ENCODE results near the gene FGF11.

FGF11 gene

DNA sequence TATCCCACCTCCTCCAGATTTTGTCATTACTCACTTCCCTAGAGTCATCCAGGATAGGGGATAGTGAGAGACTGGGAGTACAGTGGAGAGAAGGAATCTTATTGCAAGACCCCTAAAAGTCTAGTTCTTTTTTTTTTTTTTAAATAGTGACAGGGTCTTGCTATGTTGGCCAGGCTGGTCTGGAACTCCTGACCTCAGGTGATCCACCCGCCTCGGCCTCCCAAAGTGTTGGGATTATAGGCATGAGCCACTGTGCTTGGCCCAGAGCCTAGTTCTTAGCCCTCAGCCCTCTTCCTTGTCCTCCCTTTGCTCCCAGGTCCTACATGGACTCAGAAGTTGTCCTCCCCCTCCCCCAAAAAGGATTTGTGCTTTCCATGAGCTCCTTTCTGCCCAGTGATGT, 2.8 kb downstream of the FGF11 start:
- POLR2A ChIA-PET: interaction anchor here (1.0 to 7.5 kb wide), 5 partner anchors 13 to 91 kb away, joined by 3 to 55 read pairs (median 18); partner anchors contain the start of genes POLR2A, SLC35G6, TMEM256 and ZBTB4
- CTCF ChIA-PET: no interaction called here

GRCh38 chr17:7443499-7444485, 4.5 kb downstream of the FGF11 start:
- CTCF ChIA-PET: interaction anchor here (1.0 to 1.5 kb wide), 2 partner anchors 8 to 116 kb away, joined by 4 to 6 read pairs; partner anchors contain the start of gene TMEM102
- DNase-seq (ENCODE audit: extremely low spot score): no peak
- TF ChIP-seq PKNOX1 (IDR thresholded peaks at IDR 0.05) (no peak), ARNT (IDR thresholded peaks at IDR 0.05) (no peak), BHLHE40 (IDR thresholded peaks at IDR 0.05; ENCODE audit: borderline replicate concordance) (no peak), HDGF (IDR thresholded peaks at IDR 0.05; ENCODE audit: borderline replicate concordance) (no peak), LEF1 (IDR thresholded peaks at IDR 0.05; ENCODE audit: borderline replicate concordance) (no peak), SUZ12 (IDR thresholded peaks at IDR 0.05) (no peak), FOXA1 (IDR thresholded peaks at IDR 0.05) (no peak), ZNF384 (IDR thresholded peaks at IDR 0.05) (no peak), TARDBP (IDR thresholded peaks at IDR 0.05) (no peak), FOXM1 (IDR thresholded peaks at IDR 0.05; ENCODE audit: borderline replicate concordance) (no peak), SP1 (IDR thresholded peaks at IDR 0.05) (no peak)
- POLR2A ChIA-PET: interaction anchor here (0.6 to 4.1 kb wide), 9 partner anchors 8 to 114 kb away, joined by 3 to 18 read pairs (median 4); partner anchors contain the start of genes POLR2A, SPEM2, TMEM102 and TMEM256

More for the DNA sequence above, 2.8 kb downstream of the FGF11 start:
- TF ChIP-seq FOXK2 (IDR thresholded peaks at IDR 0.05) (no peak), CTBP1 (IDR thresholded peaks at IDR 0.05; ENCODE audit: borderline replicate concordance) (no peak), NFRKB (IDR thresholded peaks at IDR 0.05) (no peak), SUZ12 (IDR thresholded peaks at IDR 0.05) (no peak), ARNT (IDR thresholded peaks at IDR 0.05) (no peak), L3MBTL2 (conservative IDR thresholded peaks at IDR 0.05) (no peak), ZNF384 (IDR thresholded peaks at IDR 0.05) (no peak), HDGF (IDR thresholded peaks at IDR 0.05; ENCODE audit: borderline replicate concordance) (no peak), LEF1 (IDR thresholded peaks at IDR 0.05; ENCODE audit: borderline replicate concordance) (no peak), ELF4 (IDR thresholded peaks at IDR 0.05) (no peak), FOXA1 (IDR thresholded peaks at IDR 0.05) (no peak), SP1 (IDR thresholded peaks at IDR 0.05) (no peak), PKNOX1 (IDR thresholded peaks at IDR 0.05) (no peak), BHLHE40 (IDR thresholded peaks at IDR 0.05; ENCODE audit: borderline replicate concordance) (no peak), FOXM1 (IDR thresholded peaks at IDR 0.05; ENCODE audit: borderline replicate concordance) (no peak), TARDBP (IDR thresholded peaks at IDR 0.05) (no peak)
- no peak for DNase-seq (ENCODE audit: extremely low spot score)

GRCh38 chr17:7444682-7445618, 5.6 kb downstream of the FGF11 start, which contains the start of gene CHRNB1:
TSS of gene CHRNB1 (plus strand) at chr17:7445061. CDS start at chr17:7445128, 67 bp downstream.
- DNase-seq (ENCODE audit: extremely low spot score): peak; percentile 40

GRCh38 chr17:7445619-7445968, 6.3 kb downstream of the FGF11 start:
- ChIA-PET CTCF (interaction anchor here (0.6 to 1.1 kb wide), 2 partner anchors 9 to 90 kb away, joined by 3 read pairs; partner anchors contain the start of gene TMEM95), POLR2A (interaction anchor here (1.1 to 4.1 kb wide), 9 partner anchors 8 to 115 kb away, joined by 3 to 18 read pairs (median 6); partner anchors contain the start of genes POLR2A, TMEM102 and TMEM256)
- peak; percentile 32 for DNase-seq (ENCODE audit: extremely low spot score)
- TF ChIP-seq L3MBTL2 (conservative IDR thresholded peaks at IDR 0.05) (no peak), NFRKB (IDR thresholded peaks at IDR 0.05) (no peak), ELF4 (IDR thresholded peaks at IDR 0.05) (no peak), HDGF (IDR thresholded peaks at IDR 0.05; ENCODE audit: borderline replicate concordance) (no peak), TARDBP (IDR thresholded peaks at IDR 0.05) (no peak), BHLHE40 (IDR thresholded peaks at IDR 0.05; ENCODE audit: borderline replicate concordance) (no peak), SP1 (IDR thresholded peaks at IDR 0.05) (no peak), PKNOX1 (IDR thresholded peaks at IDR 0.05) (no peak), FOXK2 (IDR thresholded peaks at IDR 0.05) (no peak), SUZ12 (IDR thresholded peaks at IDR 0.05) (no peak), FOXM1 (IDR thresholded peaks at IDR 0.05; ENCODE audit: borderline replicate concordance) (no peak), ARNT (IDR thresholded peaks at IDR 0.05) (no peak), LEF1 (IDR thresholded peaks at IDR 0.05; ENCODE audit: borderline replicate concordance) (no peak), CTBP1 (IDR thresholded peaks at IDR 0.05; ENCODE audit: borderline replicate concordance) (no peak), FOXA1 (IDR thresholded peaks at IDR 0.05) (no peak), ZNF384 (IDR thresholded peaks at IDR 0.05) (no peak)

More at GRCh38 chr17:7444682-7445618, 5.6 kb downstream of the FGF11 start, which contains the start of gene CHRNB1:
- CTCF ChIA-PET: interaction anchor here (1.0 to 1.5 kb wide), 3 partner anchors 10 to 115 kb away, joined by 3 to 6 read pairs (median 4); partner anchors contain the start of genes TMEM102 and TMEM95
- peak; percentile 47; the same call in 1 of the 2 replicates for TF ChIP-seq PKNOX1 (IDR thresholded peaks at IDR 0.05)
- no peak for TF ChIP-seq SP1 (IDR thresholded peaks at IDR 0.05)
- POLR2A ChIA-PET: interaction anchor here (0.9 to 4.1 kb wide), 13 partner anchors 9 to 116 kb away, joined by 3 to 18 read pairs (median 5); partner anchors contain the start of genes POLR2A, SPEM2, TMEM102 and TMEM256

All from HEK293T (cell line).